ENCODE results near the gene POLR1C. TPM values are rescaled to one million over a fixed set of nuclear protein-coding genes. Genes with fewer than 3 reads are reported as not detected.
A peak's percentile ranks its signal among the peaks of the same experiment; 100 is the strongest.

The POLR1C gene
- total and polyA plus RNA-seq, 10 of the 15 experiments (the other 5 are each of a cell fraction or from before 2014, with no cell fraction given): 40.0 to 180 (median 66.2) TPM

DNA sequence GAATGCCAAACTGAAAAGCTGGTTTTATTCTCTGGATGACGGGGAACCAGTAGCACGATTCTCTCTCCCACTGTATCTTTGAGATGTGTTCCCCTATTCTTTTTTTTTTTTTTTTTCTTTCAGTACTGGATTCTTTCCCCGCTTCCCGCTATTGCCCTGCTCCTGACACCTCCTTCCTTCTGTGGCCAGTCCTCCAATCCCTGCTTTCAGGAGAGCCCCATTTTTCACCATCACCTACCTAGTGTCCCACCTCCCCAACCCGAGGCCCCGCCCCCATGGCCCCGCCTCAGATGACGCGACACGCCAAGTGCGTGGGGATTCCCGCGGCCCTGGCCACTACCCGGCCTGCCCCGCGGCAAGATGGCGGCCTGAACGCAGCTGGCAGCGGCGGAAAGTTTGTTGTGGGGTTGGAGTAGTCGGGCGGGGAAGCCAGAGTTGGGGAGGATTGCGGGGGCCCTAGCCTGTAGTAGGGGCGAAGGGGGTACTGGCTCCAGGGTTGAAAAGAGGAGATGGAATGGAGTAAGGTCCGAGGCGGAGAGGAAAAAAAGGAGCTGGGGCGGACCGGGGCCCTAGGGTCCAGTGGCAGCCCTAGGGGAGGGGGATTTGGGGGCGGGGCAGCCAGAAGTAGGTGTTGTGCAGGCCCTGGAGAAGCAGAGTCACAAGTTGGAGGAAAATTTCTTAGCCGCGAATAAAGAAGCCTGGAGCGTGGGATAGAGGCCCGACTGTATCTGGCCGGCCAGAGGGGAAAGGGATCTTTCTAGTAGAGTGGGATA is 39.5 kb upstream of the POLR1C start, which contains the start of gene TJAP1 (continued):
- TF ChIP-seq, protein P1, sequence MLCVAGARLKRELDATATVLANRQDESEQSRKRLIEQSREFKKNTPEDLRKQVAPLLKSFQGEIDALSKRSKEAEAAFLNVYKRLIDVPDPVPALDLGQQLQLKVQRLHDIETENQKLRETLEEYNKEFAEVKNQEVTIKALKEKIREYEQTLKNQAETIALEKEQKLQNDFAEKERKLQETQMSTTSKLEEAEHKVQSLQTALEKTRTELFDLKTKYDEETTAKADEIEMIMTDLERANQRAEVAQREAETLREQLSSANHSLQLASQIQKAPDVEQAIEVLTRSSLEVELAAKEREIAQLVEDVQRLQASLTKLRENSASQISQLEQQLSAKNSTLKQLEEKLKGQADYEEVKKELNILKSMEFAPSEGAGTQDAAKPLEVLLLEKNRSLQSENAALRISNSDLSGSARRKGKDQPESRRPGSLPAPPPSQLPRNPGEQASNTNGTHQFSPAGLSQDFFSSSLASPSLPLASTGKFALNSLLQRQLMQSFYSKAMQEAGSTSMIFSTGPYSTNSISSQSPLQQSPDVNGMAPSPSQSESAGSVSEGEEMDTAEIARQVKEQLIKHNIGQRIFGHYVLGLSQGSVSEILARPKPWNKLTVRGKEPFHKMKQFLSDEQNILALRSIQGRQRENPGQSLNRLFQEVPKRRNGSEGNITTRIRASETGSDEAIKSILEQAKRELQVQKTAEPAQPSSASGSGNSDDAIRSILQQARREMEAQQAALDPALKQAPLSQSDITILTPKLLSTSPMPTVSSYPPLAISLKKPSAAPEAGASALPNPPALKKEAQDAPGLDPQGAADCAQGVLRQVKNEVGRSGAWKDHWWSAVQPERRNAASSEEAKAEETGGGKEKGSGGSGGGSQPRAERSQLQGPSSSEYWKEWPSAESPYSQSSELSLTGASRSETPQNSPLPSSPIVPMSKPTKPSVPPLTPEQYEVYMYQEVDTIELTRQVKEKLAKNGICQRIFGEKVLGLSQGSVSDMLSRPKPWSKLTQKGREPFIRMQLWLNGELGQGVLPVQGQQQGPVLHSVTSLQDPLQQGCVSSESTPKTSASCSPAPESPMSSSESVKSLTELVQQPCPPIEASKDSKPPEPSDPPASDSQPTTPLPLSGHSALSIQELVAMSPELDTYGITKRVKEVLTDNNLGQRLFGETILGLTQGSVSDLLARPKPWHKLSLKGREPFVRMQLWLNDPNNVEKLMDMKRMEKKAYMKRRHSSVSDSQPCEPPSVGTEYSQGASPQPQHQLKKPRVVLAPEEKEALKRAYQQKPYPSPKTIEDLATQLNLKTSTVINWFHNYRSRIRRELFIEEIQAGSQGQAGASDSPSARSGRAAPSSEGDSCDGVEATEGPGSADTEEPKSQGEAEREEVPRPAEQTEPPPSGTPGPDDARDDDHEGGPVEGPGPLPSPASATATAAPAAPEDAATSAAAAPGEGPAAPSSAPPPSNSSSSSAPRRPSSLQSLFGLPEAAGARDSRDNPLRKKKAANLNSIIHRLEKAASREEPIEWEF (IDR thresholded peaks at IDR 0.05; ENCODE audit: insufficient replicate concordance, low read depth, low read length): no peak
- TF ChIP-seq YBX1 (IDR thresholded peaks at IDR 0.05): 0 out of 2 replicates have a peak, but pooled peaks have one; percentile 34
- no peak for TF ChIP-seq CHD1 (IDR thresholded peaks at IDR 0.05; ENCODE audit: low read depth, low read length)
- TF ChIP-seq POU2F2 (IDR thresholded peaks at IDR 0.05; ENCODE audit: borderline replicate concordance, low read depth, low read length): peak; percentile 82; the same call in 2 of the 3 replicates
- no peak for TF ChIP-seq CEBPZ (IDR thresholded peaks at IDR 0.05; ENCODE audit: low read depth, low read length)
- TF ChIP-seq JUND (IDR thresholded peaks at IDR 0.05; ENCODE audit: low read depth, low read length): 0 out of 2 replicates have a peak, but pooled peaks have one; percentile 7
- TF ChIP-seq REST (IDR thresholded peaks at IDR 0.05; ENCODE audit: low read depth, low read length): no peak
- TF ChIP-seq NFYB (IDR thresholded peaks at IDR 0.05; ENCODE audit: insufficient read depth, low read depth, low read length): 0 out of 2 replicates have a peak, but pooled peaks have one; percentile 17
- TF ChIP-seq, protein P2, sequence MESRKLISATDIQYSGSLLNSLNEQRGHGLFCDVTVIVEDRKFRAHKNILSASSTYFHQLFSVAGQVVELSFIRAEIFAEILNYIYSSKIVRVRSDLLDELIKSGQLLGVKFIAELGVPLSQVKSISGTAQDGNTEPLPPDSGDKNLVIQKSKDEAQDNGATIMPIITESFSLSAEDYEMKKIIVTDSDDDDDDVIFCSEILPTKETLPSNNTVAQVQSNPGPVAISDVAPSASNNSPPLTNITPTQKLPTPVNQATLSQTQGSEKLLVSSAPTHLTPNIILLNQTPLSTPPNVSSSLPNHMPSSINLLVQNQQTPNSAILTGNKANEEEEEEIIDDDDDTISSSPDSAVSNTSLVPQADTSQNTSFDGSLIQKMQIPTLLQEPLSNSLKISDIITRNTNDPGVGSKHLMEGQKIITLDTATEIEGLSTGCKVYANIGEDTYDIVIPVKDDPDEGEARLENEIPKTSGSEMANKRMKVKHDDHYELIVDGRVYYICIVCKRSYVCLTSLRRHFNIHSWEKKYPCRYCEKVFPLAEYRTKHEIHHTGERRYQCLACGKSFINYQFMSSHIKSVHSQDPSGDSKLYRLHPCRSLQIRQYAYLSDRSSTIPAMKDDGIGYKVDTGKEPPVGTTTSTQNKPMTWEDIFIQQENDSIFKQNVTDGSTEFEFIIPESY (IDR thresholded peaks at IDR 0.05): no peak

All from GM12878 (cell line).